GM12865 (cell line): ENCODE results near the gene PDE4D.

Source experiments
- DNase-seq: peaks from one replicate; pipeline ENCODE4 v3.0.0; 2010; ENCODE audit warnings: low read depth
- H3K4me3 ChIP-seq: 2 replicates; pipeline ENCODE4 v1.5.1; 2011; ENCODE audit warnings: mild to moderate bottlenecking, low read depth, low read length, control low read depth
- TF ChIP-seq, protein P1 (sequence below): IDR thresholded peaks from 2 replicates; pipeline ENCODE4 v1.5.1; 2011; ENCODE audit warnings: low read length, control low read depth, low read depth, inconsistent platforms; ENCODE audit not compliant: insufficient read depth; ENCODE audit errors: missing control alignments

Gene PDE4D

DNA sequence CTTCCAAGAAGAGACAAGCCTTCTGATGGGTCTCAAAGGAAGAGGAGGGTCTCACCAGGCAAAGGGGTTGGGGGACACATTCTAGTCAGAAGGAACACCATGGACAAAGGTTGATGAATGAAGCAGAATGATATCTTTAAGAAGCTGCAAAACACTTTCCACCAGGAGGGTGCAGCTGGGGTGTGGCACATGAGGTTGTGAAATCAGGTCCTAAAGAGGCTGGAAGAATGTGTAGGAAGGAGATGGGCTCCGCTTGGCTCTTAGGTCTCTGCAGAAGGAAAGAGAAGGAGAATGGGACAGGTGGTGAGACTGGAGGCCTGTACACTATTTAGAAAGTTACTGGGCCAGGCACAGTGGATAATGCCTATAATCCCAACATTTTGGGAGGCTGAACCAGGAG, 328.6 kb downstream of the PDE4D start:
- TF ChIP-seq, protein P1, sequence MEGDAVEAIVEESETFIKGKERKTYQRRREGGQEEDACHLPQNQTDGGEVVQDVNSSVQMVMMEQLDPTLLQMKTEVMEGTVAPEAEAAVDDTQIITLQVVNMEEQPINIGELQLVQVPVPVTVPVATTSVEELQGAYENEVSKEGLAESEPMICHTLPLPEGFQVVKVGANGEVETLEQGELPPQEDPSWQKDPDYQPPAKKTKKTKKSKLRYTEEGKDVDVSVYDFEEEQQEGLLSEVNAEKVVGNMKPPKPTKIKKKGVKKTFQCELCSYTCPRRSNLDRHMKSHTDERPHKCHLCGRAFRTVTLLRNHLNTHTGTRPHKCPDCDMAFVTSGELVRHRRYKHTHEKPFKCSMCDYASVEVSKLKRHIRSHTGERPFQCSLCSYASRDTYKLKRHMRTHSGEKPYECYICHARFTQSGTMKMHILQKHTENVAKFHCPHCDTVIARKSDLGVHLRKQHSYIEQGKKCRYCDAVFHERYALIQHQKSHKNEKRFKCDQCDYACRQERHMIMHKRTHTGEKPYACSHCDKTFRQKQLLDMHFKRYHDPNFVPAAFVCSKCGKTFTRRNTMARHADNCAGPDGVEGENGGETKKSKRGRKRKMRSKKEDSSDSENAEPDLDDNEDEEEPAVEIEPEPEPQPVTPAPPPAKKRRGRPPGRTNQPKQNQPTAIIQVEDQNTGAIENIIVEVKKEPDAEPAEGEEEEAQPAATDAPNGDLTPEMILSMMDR = no peak
- no peak for DNase-seq
- H3K4me3 ChIP-seq = no peak overlapping the region

DNA sequence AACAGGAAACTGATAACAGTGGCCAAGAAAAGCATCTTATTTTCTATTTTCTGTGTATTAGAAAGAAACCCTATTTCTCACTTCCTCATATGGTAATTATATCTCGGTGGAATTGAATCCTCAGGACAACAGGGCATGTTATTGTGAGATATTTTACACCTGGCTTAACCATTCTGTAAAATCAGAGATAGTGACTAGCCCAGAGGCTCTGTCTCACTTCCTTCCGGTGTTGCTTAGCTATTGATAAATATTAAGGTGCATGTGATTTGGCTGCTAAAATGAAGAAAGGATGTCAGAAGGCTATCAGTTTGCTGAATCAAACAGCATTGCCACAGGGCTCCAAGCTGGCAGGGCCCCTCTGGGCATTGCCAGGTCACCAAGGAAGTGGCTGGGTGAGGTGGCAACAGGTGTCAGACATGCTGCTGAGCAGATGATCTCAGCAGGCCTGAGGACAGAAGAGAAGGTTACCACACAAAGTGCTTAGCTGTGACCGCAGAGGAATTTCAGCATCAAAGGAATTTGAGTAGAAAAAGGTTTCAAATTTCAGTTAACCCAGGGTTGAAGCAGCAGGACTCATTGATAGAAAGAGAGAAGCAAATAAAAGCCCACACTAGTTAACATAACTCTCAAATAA, 330.7 kb downstream of the PDE4D start:
- TF ChIP-seq, protein P1 = no peak
- H3K4me3 ChIP-seq = no peak overlapping the region; the same call in 1 of the 2 replicates
- peak; percentile 86 for DNase-seq

DNA sequence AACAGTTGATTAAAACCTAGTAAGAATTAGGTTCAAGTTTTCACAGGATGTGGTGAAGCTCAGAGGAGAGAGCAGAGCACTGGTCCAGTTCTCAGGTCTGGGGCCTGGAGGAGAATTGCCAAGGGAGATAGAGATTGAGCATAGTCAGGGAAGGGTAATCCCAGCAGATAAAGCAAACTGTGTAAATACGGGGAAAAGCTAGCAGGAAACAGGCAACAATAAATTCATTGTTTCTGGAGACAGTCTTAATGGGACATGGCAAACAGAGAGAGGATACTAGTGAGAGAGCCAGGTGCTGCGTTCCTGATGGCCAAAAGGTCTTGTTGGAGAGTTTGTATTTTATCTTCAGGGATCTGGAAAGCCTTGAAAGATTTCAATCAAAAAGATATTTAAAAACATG, 333.0 kb downstream of the PDE4D start:
- TF ChIP-seq, protein P1 = no peak
- no peak overlapping the region for H3K4me3 ChIP-seq
- DNase-seq = no peak

DNA sequence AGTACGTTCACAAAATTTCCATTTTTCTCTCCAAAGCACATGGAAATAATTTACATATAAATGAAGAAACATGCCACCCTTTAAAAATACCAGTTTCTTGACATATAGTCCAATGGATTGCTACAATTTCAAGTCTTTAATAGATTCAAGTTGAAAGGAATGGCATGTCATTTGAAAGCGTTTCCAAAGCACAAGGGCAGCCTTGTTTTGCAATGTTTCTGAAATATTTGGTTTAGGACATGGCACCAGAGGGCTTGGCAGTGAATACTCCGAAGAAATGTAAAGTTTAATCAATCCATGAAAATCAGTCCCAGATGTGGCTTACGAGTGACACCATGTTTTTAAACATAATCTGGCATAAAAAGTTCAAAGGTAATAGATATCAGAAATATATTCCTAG, 333.7 kb downstream of the PDE4D start:
- DNase-seq = no peak
- no peak overlapping the region for H3K4me3 ChIP-seq
- TF ChIP-seq, protein P1 = no peak

- no peak for DNase-seq
- H3K4me3 ChIP-seq = no peak overlapping the region
- TF ChIP-seq, protein P1 = no peak
Observed at GRCh38 chr5:59559323-59559722, 334.2 kb downstream of the PDE4D start.

GRCh38 chr5:59558501-59558900, 335.0 kb downstream of the PDE4D start:
- TF ChIP-seq, protein P1 = no peak
- H3K4me3 ChIP-seq = no peak overlapping the region
- DNase-seq = no peak

GRCh38 chr5:59557572-59557971, 336.0 kb downstream of the PDE4D start:
- TF ChIP-seq, protein P1 = no peak

More at GRCh38 chr5:59557572-59557971, 336.0 kb downstream of the PDE4D start:
- no peak overlapping the region for H3K4me3 ChIP-seq
- DNase-seq = no peak
